ENCODE data around the gene SGCD. TPM values are rescaled to one million over a fixed set of nuclear protein-coding genes. Genes with fewer than 3 reads are reported as not detected.

Gene SGCD
- total RNA-seq, 2 experiments from 2014 or later = not detected

DNA sequence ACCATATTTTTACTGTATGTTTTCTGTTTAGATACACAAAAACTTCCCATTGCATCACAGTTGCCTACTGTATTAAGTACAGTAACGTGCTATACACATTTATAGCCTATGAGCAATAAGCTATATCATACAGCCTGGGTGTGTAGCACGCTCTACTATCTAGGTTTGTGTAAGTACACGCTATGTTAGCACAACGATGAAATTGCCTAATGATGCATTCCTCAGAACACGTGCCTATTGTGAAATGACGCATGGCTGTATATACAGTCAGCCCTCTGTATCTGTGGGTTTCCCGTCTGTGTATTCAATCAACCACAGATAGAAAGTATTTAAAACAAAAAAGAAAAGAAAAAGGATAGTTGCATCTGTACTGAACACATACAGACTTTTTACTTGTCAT is 64.2 kb downstream of the SGCD start:
- no peak for DNase-seq (ENCODE audit: low spot score)
- no peak overlapping the region for H2AFZ ChIP-seq (ENCODE audit: low read length)
- H3K27ac ChIP-seq (ENCODE audit: low read depth, low read length, poor library complexity, severe bottlenecking) = no peak overlapping the region
- intact Hi-C loops (cut with micrococcal nuclease; ENCODE audit: unreplicated experiment) = no loop called here
- CTCF ChIA-PET (ENCODE audit: unreplicated experiment) = no interaction called here
- no peaks in the 10 kb centered on the region for H3K79me2 ChIP-seq (ENCODE audit: insufficient read depth, low read depth, low read length)
- TF ChIP-seq EZH2phosphoT487 (IDR thresholded peaks at IDR 0.05; ENCODE audit: borderline replicate concordance, low read depth, low read length) (no peak), CTCF (conservative IDR thresholded peaks at IDR 0.05; ENCODE audit: low read length) (no peak)
- no peaks in the 10 kb centered on the region for H3K36me3 ChIP-seq (ENCODE audit: insufficient read depth, low read length)
- no peak overlapping the region for H3K4me2 ChIP-seq (ENCODE audit: low read length)
- no peaks in the 10 kb centered on the region for H4K20me1 ChIP-seq (ENCODE audit: insufficient read depth, low read length)
- H3K4me3 ChIP-seq (ENCODE audit: low read depth, low read length, poor library complexity, severe bottlenecking) = no peak overlapping the region
- POLR2A ChIA-PET = interaction anchor here (0.9 kb wide), 1 partner anchor 23 kb away, joined by 3 read pairs; no protein-coding TSS in a partner anchor
- H3K9me2 ChIP-seq (ENCODE audit: insufficient read depth, low read length) = no peaks in the 10 kb centered on the region
- no peaks in the 10 kb centered on the region for H3K4me1 ChIP-seq (ENCODE audit: insufficient read depth, low read length, poor library complexity, severe bottlenecking)
- no peaks in the 10 kb centered on the region for H3K9me3 ChIP-seq (ENCODE audit: low read length)
- no TSS peak for BruUV-seq (replicated peaks)

- Histone ChIP-seq H3K79me2 (ENCODE audit: insufficient read depth, low read depth, low read length) (no peaks in the 10 kb centered on the region), H3K4me2 (ENCODE audit: low read length) (no peak overlapping the region), H3K9me3 (ENCODE audit: low read length) (no peaks in the 10 kb centered on the region), H3K9me2 (ENCODE audit: insufficient read depth, low read length) (no peaks in the 10 kb centered on the region), H2AFZ (ENCODE audit: low read length) (no peak overlapping the region), H3K36me3 (ENCODE audit: insufficient read depth, low read length) (no peaks in the 10 kb centered on the region), H3K4me1 (ENCODE audit: insufficient read depth, low read length, poor library complexity, severe bottlenecking) (no peaks in the 10 kb centered on the region), H3K4me3 (ENCODE audit: low read depth, low read length, poor library complexity, severe bottlenecking) (no peak overlapping the region), H3K27ac (ENCODE audit: low read depth, low read length, poor library complexity, severe bottlenecking) (no peak overlapping the region), H4K20me1 (ENCODE audit: insufficient read depth, low read length) (no peaks in the 10 kb centered on the region)
- POLR2A ChIA-PET = interaction anchor here (0.5 to 0.6 kb wide), 2 partner anchors 14 to 600 kb away, joined by 3 to 4 read pairs; no protein-coding TSS in a partner anchor
- CTCF ChIA-PET (ENCODE audit: unreplicated experiment) = no interaction called here
- no TSS peak for BruUV-seq (replicated peaks)
- DNase-seq (ENCODE audit: low spot score) = no peak
- TF ChIP-seq EZH2phosphoT487 (IDR thresholded peaks at IDR 0.05; ENCODE audit: borderline replicate concordance, low read depth, low read length) (no peak), CTCF (conservative IDR thresholded peaks at IDR 0.05; ENCODE audit: low read length) (no peak)
- intact Hi-C loops (cut with micrococcal nuclease; ENCODE audit: unreplicated experiment) = no loop called here
Observed at GRCh38 chr5:156393980-156394379, 67.0 kb downstream of the SGCD start.

- H3K9me2 ChIP-seq (ENCODE audit: insufficient read depth, low read length) = no peaks in the 10 kb centered on the region
- ChIA-PET POLR2A (interaction anchor here (0.5 to 0.7 kb wide), 3 partner anchors 13 to 640 kb away, joined by 3 to 4 read pairs (median 4); no protein-coding TSS in a partner anchor), CTCF (ENCODE audit: unreplicated experiment) (no interaction called here)
- BruUV-seq (replicated peaks) = no TSS peak
- no peaks in the 10 kb centered on the region for H3K9me3 ChIP-seq (ENCODE audit: low read length)
- no peak for TF ChIP-seq CTCF (conservative IDR thresholded peaks at IDR 0.05; ENCODE audit: low read length)
- TF ChIP-seq EZH2phosphoT487 (IDR thresholded peaks at IDR 0.05; ENCODE audit: borderline replicate concordance, low read depth, low read length) = no peak
- H4K20me1 ChIP-seq (ENCODE audit: insufficient read depth, low read length) = no peaks in the 10 kb centered on the region
- H3K79me2 ChIP-seq (ENCODE audit: insufficient read depth, low read depth, low read length) = no peaks in the 10 kb centered on the region
- no peak overlapping the region for H3K4me2 ChIP-seq (ENCODE audit: low read length)
- no peaks in the 10 kb centered on the region for H3K36me3 ChIP-seq (ENCODE audit: insufficient read depth, low read length)
- no peaks in the 10 kb centered on the region for H3K4me1 ChIP-seq (ENCODE audit: insufficient read depth, low read length, poor library complexity, severe bottlenecking)
- H2AFZ ChIP-seq (ENCODE audit: low read length) = no peak overlapping the region
- H3K4me3 ChIP-seq (ENCODE audit: low read depth, low read length, poor library complexity, severe bottlenecking) = no peak overlapping the region
- no peak overlapping the region for H3K27ac ChIP-seq (ENCODE audit: low read depth, low read length, poor library complexity, severe bottlenecking)
- no peak for DNase-seq (ENCODE audit: low spot score)
- intact Hi-C loops (cut with micrococcal nuclease; ENCODE audit: unreplicated experiment) = no loop called here
Observed at GRCh38 chr5:156394642-156395305, 67.8 kb downstream of the SGCD start.

Measured in OCI-LY7 (cell line).